AG09309 (cell line): ENCODE measurements around the gene KAZALD1.

Experiments used
- DNase-seq: peaks from one replicate; pipeline ENCODE4 v3.0.0-alpha.2; 2010; ENCODE audit warnings: low read depth
- H3K4me3 ChIP-seq: 2 replicates; pipeline ENCODE4 v1.5.1; 2011; ENCODE audit warnings: mild to moderate bottlenecking, low read depth, low read length, moderate library complexity; ENCODE audit not compliant: control insufficient read depth
- TF ChIP-seq, protein P1 (sequence below): IDR thresholded peaks from 2 replicates; pipeline ENCODE4 v1.5.1; 2011; ENCODE audit warnings: mild to moderate bottlenecking, low read depth, low read length, inconsistent platforms; ENCODE audit not compliant: insufficient read depth, control insufficient read depth; ENCODE audit errors: missing control alignments

Gene KAZALD1

DNA sequence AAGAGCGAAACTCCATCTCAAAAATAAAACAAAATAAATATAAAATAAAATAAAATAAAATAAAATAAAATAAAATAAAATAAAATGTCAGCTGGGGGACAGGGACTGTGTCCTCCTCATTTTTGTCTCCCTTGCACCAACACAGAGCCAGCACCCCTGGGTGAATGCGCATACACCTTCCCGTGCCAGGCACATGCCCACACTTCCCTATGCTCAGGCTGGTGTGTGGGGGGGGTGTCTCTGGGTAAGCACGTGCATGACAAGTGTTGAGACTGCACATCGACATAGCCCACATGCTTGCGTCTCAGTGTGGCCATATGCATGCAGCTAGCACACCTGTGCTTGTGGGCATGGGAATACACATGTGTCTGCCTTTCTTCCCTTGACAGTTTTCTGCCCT is 44.6 kb downstream of the KAZALD1 start:
- TF ChIP-seq, protein P1, sequence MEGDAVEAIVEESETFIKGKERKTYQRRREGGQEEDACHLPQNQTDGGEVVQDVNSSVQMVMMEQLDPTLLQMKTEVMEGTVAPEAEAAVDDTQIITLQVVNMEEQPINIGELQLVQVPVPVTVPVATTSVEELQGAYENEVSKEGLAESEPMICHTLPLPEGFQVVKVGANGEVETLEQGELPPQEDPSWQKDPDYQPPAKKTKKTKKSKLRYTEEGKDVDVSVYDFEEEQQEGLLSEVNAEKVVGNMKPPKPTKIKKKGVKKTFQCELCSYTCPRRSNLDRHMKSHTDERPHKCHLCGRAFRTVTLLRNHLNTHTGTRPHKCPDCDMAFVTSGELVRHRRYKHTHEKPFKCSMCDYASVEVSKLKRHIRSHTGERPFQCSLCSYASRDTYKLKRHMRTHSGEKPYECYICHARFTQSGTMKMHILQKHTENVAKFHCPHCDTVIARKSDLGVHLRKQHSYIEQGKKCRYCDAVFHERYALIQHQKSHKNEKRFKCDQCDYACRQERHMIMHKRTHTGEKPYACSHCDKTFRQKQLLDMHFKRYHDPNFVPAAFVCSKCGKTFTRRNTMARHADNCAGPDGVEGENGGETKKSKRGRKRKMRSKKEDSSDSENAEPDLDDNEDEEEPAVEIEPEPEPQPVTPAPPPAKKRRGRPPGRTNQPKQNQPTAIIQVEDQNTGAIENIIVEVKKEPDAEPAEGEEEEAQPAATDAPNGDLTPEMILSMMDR: no peak
- no peak for DNase-seq
- no peak overlapping the region for H3K4me3 ChIP-seq

DNA sequence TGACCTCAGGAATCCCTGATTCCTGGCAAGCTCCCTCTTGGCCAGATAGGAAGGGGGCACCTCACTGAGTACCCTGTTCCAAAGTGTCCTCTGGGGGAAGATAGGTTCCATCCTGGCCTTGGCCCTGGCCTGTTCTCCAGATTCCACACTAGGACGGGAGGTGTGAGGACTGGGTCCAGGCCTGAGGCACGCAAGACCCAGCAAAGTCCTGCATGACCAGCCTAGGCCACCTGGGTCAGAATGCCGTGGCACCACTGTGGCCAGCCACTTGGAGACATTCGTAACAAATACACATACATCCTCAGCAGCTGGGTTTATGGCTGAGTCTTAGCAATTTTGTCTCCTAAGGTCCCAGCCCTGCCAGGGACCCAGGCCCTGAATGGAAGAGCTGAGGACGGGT is 46.0 kb downstream of the KAZALD1 start:
- TF ChIP-seq, protein P1: no peak
- DNase-seq: no peak

DNA sequence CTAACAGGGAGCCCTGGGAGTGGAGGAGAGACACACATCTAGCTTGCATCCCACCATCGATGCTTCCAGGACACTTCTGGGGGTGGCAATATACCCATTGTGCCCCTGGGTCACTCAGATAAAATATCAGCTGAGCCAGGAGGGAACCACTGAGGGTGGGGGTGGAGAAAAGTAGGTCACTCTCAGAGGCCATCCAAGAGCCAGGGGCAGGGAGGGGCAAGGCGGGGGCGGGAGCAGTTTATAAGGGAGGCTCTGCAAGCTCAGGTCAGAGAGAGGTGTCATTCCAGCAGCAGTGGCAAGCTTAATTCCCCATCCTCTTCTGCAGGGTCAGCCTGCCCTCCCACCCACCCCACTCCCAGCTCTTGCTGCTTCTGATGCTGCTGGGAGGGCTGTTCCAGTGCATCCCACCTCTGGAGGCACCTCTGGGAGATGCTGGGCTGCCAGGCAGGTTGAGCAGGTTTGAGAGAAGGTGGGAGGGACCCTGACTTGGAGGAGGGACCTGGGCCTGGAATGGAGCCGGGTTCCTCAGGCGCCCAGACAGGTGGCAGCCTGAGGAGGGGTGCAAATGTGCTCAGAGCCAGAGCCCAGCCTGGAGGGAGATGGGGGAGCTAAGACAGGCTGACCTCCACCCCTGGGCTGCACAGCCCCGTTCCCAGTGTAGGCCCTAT is 49.2 kb downstream of the KAZALD1 start:
- TF ChIP-seq, protein P1: no peak
- H3K4me3 ChIP-seq: no peak overlapping the region
- DNase-seq: no peak

More for the DNA sequence above, 46.0 kb downstream of the KAZALD1 start:
- H3K4me3 ChIP-seq: no peak overlapping the region

DNA sequence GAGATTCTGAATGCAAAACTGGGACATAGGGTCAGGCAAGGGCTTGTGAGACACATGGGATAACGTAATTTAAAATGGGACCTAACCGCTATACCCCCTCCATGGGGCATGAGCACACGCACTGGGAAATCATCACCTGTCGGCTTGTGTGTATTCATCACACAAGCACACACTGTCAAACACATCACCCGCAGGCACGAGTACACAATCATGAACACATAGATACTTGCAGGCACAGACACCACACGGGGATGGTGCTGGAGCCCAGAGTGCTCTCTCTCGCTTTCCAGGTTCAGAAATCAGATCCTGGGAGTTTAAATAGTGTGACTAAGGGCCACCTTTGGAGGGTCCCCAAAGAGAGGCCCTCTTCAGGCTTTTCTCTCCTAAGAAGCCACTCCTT is 49.8 kb downstream of the KAZALD1 start:
- no peak overlapping the region for H3K4me3 ChIP-seq
- TF ChIP-seq, protein P1: no peak
- DNase-seq: no peak

DNA sequence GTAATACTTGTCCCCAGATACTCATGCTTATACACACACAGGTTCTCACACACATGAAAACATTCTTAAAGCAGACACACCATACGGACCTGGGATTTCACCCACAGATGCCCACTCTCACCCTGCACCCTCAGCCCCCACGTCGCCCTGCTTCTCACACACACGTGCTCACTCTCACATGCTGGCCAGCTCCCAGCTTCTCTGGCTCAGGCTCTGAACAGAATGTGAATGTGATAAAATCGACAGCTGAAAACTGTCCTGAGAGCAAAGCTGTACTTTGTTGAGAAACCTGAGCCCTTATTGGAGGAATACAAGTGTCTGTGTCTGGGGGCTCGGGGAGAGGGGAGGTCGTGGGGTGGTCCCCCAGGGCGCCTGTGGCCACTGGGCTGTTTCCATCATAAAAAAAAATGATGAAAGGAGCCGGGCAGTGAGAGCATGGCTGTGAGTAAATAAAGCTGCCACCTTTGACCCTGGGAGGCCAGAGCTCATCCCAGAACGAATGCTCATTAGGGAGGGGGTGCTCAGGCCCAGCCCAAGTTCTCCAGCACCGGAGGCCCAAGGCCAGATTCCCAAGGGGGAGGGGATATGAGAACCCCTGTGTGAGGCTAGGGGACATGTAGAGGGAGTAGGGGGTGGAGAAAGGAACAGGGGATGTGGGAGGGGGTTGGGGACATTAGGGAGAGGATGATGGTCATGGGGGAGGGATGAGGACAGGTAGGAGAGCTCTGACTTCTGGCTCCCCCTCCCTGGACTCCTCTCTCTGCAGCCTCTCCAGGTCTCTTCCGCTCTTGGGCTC is 51.2 kb downstream of the KAZALD1 start:
- H3K4me3 ChIP-seq: no peak overlapping the region
- DNase-seq: no peak
- TF ChIP-seq, protein P1: no peak

DNA sequence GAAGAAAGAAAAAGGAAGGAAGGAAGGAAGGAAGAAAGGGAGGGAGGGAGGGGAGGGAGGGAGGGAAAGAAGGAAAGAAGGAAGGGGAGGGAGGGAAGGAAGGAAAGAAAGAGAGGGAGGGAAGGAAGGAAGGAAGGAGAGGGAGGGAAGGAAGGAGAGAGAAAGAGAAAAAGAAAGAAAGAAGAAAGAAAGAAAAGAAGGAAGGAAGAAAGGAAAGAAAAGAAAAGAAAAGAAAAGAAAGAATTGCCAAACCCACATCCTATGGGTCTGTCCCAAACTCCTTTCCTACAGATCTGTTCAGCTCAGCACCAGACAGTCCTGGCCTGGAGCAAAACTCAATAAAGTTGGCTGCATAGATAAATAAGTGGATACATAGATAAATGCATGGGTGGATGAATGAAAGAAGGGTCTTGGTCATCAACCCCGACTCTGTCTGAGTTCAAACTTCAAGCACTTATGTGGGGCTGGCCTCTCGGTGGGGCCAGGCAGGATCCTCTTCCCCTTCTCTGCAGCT is 52.2 kb downstream of the KAZALD1 start:
- no peak for DNase-seq
- H3K4me3 ChIP-seq: no peak overlapping the region
- TF ChIP-seq, protein P1: no peak
